Measurements from ENCODE around the gene ERBIN.
"Not testable (repeated sequence)": the region's sequence is repeated elsewhere in the genome, so short reads cannot be mapped to it uniquely, and the experiment has no call there.

The ERBIN gene

DNA sequence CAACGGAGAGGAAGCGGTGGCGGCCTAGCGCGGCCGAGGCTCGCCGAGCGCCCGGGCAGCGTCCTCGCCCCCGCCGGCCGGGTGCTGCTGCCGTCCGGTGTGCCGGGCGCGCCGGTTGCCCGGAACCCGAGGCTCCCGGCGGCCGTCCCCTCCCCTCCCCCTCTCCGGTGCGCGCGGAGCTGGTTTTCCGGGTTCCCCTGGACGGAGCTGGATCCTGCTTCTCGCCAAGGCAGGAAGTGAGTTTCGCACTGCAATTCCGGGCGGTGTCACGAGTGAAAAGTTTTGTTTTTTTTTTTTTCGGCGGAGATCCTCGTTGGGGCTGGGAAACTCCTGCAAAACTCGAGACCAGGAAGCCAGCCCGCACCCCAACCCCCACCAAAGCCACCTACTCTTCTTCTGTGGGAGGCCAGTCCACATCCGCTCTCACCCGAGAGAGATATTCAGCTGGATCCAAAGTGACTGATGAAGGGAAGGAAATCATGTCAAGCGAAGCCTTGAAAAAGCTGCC is at the start of gene ERBIN:
TSS of gene ERBIN (plus strand) at position 300 of the 508 bp plus-strand sequence. CDS start 66,144 bp downstream, outside the sequence.
- peak; percentile 69 to 71 for DNase-seq

DNA sequence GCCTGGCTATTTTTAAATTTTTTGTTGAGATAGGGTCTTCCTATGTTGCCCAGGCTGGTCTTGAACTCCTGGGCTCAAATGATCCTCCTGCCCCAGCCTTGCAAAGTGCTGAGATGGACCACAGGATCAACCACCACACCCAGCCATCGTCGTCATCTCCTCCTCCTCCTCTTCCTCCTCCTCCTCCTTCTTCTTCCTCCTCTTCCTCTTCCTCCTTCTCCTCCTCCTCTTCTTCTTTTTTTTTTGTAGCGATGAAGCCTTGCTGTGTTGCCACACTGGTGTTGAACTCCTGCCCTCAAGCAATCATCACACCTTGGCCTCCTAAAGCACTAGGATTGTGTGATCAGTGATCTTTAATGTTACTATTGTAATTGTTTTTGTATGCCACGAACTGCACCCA is 49.4 kb upstream of the ERBIN start:
- DNase-seq, result no peak

DNA sequence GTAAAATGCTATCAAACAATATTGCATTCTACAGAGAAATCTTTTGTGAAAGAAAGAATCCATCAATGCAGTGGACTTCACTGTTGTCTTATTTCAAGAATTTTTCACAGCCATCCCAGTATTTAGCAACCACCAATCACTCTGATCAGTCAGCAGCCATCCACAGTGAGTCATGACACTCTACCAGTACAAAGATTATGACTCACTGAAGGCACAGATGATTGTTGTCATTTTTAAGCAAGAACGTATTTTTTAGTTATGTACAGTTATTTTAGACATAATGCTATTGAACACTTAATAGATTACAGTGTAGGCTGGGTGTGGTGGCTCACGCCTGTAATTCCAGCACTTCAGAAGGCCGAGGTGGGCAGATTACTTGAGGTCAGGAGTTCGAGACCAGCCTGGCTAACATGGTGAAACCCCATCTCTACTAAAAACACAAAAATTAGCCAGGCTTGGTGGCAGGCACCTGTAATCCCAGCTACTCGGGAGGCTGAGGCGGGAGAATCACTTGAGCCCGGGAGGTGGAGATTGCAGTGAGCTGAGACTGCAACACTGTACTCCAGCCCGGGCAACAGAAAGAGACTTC is 46.6 kb upstream of the ERBIN start:
- DNase-seq, result not testable (repeated sequence)

DNA sequence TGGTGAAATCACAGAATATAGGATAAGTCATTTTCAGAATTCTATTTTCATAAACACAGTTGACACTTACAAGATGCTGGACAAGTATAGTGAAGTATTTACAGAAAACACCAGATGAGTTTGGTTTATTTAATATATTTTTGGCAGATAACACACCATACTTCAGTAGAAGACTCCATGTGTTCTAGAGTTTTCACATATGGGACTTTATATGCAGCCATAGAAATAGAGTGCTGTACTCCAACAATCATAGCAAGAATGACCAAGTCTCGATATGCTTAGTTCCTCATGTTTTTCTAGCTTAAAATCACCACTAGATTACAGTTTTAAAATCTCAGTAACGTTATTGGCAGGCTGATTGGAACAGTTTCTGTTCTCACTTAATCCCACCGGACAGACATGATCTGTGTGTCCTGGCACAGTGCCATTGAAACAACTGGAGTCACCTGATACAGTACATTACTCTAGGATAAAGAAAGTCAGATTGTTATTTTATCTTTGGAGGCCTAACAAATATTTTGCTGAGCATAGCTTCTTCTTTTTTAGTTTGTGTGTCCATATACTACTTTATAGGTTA is 45.8 kb upstream of the ERBIN start:
- DNase-seq, result no peak

- DNase-seq, result no peak
These were observed 44.1 kb upstream of the ERBIN start for GRCh38 chr5:65882278-65882677.

DNA sequence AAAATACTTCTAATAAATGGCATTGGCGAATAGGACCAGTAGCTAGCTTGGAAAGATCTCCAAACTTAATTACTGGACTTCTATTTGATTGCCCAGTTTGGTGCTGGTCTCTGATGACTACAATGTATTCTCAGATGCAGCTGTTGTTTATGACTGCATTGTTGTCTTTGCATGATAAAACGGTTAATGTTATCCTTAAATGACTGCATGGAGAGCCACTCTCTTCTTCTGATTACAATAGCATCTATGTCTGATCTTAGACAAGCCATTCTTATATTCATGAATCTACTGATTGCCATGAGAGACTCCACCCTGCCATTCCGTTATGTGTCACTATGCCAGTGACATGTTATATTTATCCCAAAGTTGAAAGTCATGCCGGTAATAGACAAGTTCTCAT is 42.9 kb upstream of the ERBIN start:
- DNase-seq, result no peak

- no peak for DNase-seq
These were observed 40.0 kb upstream of the ERBIN start for GRCh38 chr5:65886387-65886786.

- DNase-seq, result not testable (repeated sequence)
These were observed 34.4 kb upstream of the ERBIN start for GRCh38 chr5:65892024-65892423.

DNA sequence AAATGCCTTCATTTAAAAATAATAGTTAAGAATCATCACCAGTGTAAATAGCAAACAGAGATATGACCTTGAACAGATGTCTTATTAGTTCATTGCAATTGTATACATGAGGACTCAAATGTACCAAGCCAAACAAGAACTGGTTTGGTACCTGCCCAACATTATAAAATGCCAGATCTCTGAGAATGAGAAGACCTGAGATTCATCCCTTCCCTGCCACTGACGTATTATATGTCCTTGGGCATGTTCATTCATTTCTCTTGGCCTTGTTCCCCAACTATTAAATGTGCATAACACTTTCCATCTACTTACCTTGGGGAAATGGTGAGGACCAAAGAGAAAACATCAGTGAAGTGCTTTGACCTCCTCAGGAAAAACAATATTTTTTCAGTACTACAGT is 33.6 kb upstream of the ERBIN start:
- no peak for DNase-seq

GRCh38 chr5:65893749-65894430 is 32.5 kb upstream of the ERBIN start:
- DNase-seq, result no peak

DNA sequence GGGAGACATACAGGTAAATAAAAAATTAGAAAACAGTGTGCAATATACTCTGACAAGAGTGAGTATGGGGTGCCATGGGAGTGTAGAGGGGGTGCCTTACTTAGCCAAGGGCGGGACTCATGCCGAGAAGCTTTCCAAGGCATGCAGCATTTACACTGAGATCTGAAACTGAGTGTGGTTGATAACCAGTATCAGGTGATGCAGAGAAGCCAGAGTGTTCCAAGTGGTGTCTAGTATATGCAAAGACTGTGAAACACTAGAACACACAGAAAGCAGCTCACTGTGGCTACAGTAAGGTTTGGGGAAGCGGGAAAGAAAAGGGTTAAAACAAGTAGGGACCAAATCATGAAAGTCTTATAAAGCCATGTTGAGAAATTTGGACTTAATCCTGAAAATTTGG is 30.5 kb upstream of the ERBIN start:
- DNase-seq, result no peak

- no peak for DNase-seq
These were observed 25.6 kb upstream of the ERBIN start for GRCh38 chr5:65900746-65901145.

DNA sequence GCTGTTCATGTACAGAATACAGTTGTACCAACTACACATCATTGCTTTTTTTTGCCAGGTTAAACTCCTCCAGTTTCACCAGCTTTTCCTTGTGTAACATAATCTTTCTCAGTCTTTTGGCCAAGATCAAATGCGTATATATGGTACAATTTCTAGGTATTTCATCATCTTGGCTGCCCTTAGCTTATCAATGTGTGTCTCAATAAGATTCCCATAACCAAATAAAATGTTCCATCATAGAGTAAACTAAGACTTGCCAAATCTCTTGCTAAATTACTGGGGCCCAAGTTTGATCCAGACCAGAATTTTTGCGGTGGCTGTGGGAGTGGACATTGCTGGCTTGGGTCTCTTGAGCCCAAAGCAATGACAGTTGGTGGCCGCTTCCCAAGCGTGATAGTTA is 24.3 kb upstream of the ERBIN start:
- DNase-seq, result no peak

DNA sequence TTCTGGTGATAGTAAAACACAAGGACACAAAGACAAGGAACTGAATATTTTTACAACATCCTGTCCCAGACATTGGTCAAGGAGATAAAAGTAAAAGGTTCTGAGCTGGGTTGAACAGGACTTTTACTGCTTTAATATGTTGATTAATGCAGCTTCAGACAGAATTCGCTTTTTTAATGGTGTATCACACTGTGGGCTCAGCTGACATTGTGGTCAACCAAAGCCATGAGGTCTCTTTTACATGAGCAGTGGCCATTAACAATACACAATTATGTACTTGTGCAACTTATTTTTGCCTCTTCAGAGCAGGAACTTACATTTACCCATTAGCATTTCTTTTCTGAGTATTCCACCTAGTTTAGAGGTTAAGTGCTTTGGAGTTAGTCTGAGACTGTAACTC is 22.8 kb upstream of the ERBIN start:
- no peak for DNase-seq

- no peak for DNase-seq
These were observed 20.1 kb upstream of the ERBIN start for GRCh38 chr5:65906256-65906655.

DNA sequence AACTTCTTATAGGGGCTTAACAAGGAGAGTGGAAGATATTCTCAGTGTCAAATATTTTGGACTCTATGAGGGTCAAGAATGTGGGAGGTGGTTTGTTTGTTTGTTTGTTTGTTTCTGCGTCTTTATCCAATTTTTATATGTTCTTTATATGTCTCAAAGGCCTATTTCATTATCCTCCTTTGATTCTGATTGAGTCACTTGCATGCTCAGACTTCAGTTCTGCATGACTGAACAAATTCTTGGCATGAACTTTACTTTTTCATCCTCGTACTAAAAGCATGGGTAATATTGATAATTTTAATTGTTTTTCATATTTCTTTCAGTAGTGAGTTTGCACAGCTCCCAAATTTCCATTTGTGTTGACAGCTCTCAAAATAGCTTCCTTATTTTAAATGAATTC is 19.2 kb upstream of the ERBIN start:
- DNase-seq, result no peak

DNA sequence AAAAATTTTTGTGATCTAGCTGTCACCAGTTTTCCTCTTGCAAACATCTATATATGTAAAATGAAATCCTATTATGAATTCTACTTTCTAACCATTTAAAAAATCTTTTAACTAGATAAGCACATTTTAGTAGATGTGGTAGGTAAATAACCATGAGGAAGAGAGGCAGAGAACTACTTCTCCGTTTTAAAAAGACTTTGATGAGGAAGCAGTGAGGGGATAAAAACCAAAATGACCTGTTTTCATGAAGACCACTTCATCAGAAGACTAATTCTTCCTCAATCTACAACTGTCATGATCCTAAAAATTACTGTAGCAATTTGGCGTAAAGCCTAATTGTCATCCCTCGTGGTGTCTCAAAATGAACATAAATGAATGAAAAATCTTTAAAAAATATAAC is 15.7 kb upstream of the ERBIN start:
- DNase-seq, result no peak

DNA sequence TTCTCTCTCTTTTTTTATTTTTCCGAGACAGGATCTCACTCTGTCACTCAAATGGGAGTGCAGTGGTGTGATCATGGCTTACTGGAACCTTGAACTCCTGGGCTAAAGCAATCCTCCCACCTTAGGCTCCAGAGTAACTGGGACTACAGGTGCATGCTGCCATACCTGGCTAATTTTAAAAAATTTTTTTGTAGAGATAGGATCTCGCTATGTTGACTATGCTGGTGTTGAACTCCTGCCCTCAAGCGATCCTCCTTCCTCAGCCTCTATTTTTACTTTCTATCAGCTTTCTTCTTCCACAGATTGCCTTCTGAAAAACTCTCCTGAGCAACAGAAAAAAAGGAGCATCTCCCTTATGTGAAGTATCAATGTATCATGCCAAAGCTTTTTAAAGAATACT is 14.1 kb upstream of the ERBIN start:
- no peak for DNase-seq

DNA sequence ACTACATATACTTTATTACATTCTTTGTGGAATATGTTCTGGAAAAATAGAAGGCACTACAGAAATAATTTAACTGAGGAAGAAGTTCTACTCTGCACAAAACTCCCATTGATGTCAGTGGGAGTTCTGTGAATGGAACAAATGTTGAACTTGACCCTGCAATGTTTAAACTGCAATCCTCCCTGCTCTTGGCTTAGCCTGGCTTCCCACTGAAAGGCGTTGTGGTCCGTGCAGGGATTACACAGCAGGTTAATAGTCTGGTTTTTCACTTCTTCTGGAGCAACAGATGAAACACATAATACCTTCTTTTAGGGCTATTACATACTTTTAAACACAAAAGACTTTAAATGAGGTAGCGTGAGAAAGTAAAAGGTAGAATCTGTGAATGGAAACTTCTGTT is 12.9 kb upstream of the ERBIN start:
- no peak for DNase-seq

- no peak for DNase-seq
These were observed 11.7 kb upstream of the ERBIN start for GRCh38 chr5:65914641-65915196.

DNA sequence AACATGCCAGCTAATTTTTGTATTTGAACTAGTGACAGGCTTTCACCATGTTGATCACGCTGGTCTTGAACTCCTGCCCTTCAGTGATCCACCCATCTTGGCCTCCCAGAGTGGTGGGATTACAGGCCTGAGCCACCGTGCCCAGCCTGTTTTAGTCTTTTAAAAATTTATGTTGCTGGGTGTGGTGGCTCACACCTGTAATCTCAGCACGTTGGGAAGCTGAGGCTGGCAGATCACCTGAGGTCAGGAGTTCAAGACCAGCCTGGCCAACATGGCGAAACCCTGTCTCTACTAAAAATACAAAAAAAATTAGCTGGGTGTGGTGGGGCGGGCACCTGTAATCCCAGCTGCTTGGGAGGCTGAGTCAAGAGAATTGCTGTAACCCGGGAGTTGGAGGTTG is 10.7 kb upstream of the ERBIN start:
- DNase-seq, result not testable (repeated sequence)

DNA sequence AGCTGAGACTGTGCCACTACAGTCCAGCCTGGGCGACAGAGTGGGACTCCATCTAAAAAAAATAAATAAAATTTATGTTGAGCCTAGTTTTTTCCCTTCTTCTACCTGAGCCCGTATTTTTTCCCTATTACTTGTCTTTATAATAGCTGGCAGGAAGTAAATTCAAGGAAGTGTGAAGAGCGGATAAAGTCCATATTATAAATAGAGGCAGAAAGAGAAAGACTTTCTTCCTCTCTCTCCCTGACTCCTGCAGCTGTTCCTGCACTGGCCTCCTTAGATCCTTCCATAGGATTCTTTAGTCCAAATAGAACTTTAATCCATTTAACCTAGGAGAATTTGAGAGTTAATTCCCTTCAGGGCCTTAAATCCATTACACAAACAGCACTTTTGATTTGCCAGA is 10.3 kb upstream of the ERBIN start:
- no peak for DNase-seq

DNA sequence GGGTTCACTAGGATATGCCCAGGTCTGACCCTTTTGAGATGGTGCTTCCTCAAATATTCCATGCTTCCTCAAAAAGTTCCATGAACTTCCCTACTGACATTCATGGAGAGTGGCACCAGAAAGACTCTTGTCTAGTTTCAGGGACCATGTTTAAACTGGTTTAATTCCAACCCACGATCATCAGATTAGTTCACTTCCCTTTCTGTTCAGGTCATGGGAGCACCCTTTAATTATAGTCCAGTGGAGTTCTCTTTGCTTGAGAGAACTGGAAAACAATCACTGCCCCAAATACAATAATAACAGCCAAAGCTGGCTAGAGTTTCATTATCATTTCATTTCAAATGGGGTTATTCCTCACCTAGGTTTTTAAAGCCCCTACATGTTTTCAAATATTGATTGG is 9.7 kb upstream of the ERBIN start:
- DNase-seq, result no peak

GRCh38 chr5:65919773-65920172 is 6.6 kb upstream of the ERBIN start:
- no peak for DNase-seq

All from CD4-positive, alpha-beta T cell treated with Interleukin-1 beta for 1 hour (primary cell).